Endothelial cell of umbilical vein (primary cell): Measurements from ENCODE around the gene DACT2. TPM values are rescaled to one million over a fixed set of nuclear protein-coding genes. Genes with fewer than 3 reads are reported as not detected.

Experiments used
- BruUV-seq: library from RNA; stranded (reverse); fragments of 400-500 nt; replicated peaks from 2 replicates; lab custom pipeline; 2021; lab: Mats Ljungman, UMichigan
- CTCF ChIA-PET: fragments of 300-600, 350-600 bp; sonication (Branson Sonifier 250); formaldehyde crosslinking; loops from one replicate; lab custom pipeline; 2021; ENCODE audit warnings: antibody characterized with exemption, inconsistent platforms; lab: Charles Lee
- POLR2A ChIA-PET: fragments of 300-600, 350-600 bp; sonication (Branson Sonifier 250); formaldehyde crosslinking; loops from one replicate; lab custom pipeline; 2021; ENCODE audit warnings: antibody characterized with exemption, inconsistent platforms; lab: Charles Lee
- DNase-seq: peaks from one replicate; pipeline ENCODE4 v3.0.0-alpha.2; 2011; ENCODE audit warnings: low read depth, low spot score
- FAIRE-seq: peaks from 2 replicates; lab custom pipeline; 2011; peaks lifted over from hg19 to GRCh38; lab: Jason Lieb, UNC
- H2AFZ ChIP-seq: 2 replicates; pipeline ENCODE4 v1.6.0; 2012; ENCODE audit warnings: low read depth, low read length, control low read depth, inconsistent platforms
- H3K27ac ChIP-seq: 2 replicates; pipeline ENCODE4 v1.5.1; 2011; ENCODE audit warnings: low read depth, mild to moderate bottlenecking, control low read depth, low read length, moderate library complexity; ENCODE audit not compliant: insufficient read depth
- H3K27me3 ChIP-seq, 2 experiments: 2 replicates each; pipeline versions ENCODE4 v1.6.0 to v1.6.1; 2011; ENCODE audit warnings: low read length in 2 of 2, mixed read lengths in 1 of 2; ENCODE audit not compliant: control insufficient read depth in 2 of 2, insufficient read depth in 2 of 2
- H3K36me3 ChIP-seq, 2 experiments: 2 replicates in 1 of 2; 3 replicates in 1 of 2; pipeline ENCODE4 v1.5.1; 2011; ENCODE audit warnings: low read length in 2 of 2, mild to moderate bottlenecking in 1 of 2, moderate library complexity in 1 of 2; ENCODE audit not compliant: control insufficient read depth in 2 of 2, insufficient read depth in 2 of 2; ENCODE audit errors: extremely low read depth in 1 of 2
- H3K4me1 ChIP-seq: 3 replicates; pipeline ENCODE4 v1.5.1; 2011; ENCODE audit warnings: mild to moderate bottlenecking, low read length; ENCODE audit not compliant: control insufficient read depth, insufficient read depth; ENCODE audit errors: extremely low read depth
- H3K4me2 ChIP-seq: 2 replicates; pipeline ENCODE4 v1.6.1; 2011; ENCODE audit warnings: low read length, control low read depth, mixed read lengths; ENCODE audit not compliant: insufficient read depth
- H3K4me3 ChIP-seq, 3 experiments: fragments of 200-600 bp in 1 of 3; sonication (generic), shearing (Covaris generic) in 1 of 3; replicated peaks in 1 of 3; 2 replicates each; pipeline ENCODE4 v1.5.1; 2011 to 2016; ENCODE audit warnings: control low read depth in 3 of 3, low read length in 3 of 3, mild to moderate bottlenecking in 2 of 3, inconsistent platforms in 1 of 3, low read depth in 1 of 3, moderate library complexity in 1 of 3; ENCODE audit not compliant: insufficient read depth in 1 of 3
- H3K79me2 ChIP-seq: 2 replicates; pipeline ENCODE4 v1.6.0; 2012; ENCODE audit warnings: low read length, inconsistent platforms; ENCODE audit not compliant: control insufficient read depth, insufficient read depth
- H3K9ac ChIP-seq: replicated peaks from 2 replicates; pipeline ENCODE3; 2011; ENCODE audit warnings: low read length, control low read depth; ENCODE audit not compliant: insufficient read depth; ENCODE audit errors: extremely low read depth
- H3K9me1 ChIP-seq: replicated peaks from 3 replicates; pipeline ENCODE4 v1.6.0; 2011; ENCODE audit warnings: mild to moderate bottlenecking, low read length; ENCODE audit not compliant: control insufficient read depth, insufficient read depth; ENCODE audit errors: extremely low read depth
- H3K9me3 ChIP-seq: replicated peaks from 2 replicates; pipeline ENCODE4 v1.5.1; 2012; ENCODE audit warnings: low read length, inconsistent platforms; ENCODE audit not compliant: control insufficient read depth, insufficient read depth
- H4K20me1 ChIP-seq: replicated peaks from 2 replicates; pipeline ENCODE3; 2011; ENCODE audit warnings: mild to moderate bottlenecking, low read length; ENCODE audit not compliant: control insufficient read depth, insufficient read depth; ENCODE audit errors: extremely low read depth
- CTCF ChIP-seq, 2 donors: IDR thresholded peaks; 1 replicate in 1 of 2; 2 replicates in 1 of 2; pipeline ENCODE4 v1.5.1; 2011; ENCODE audit warnings: low read length in 2 of 2, mild to moderate bottlenecking in 2 of 2, moderate library complexity in 2 of 2, control low read depth in 1 of 2, inconsistent platforms in 1 of 2, low read depth in 1 of 2; ENCODE audit not compliant: insufficient read depth in 1 of 2; ENCODE audit errors: extremely low read depth in 1 of 2
- EZH2 ChIP-seq: IDR thresholded peaks from 2 replicates; pipeline ENCODE4 v1.6.1; 2012; ENCODE audit warnings: borderline replicate concordance, low read depth, mild to moderate bottlenecking, moderate library complexity, low read length, inconsistent platforms; ENCODE audit not compliant: severe bottlenecking
- FOS ChIP-seq: IDR thresholded peaks from 2 replicates; pipeline ENCODE4 v1.6.1; 2011; ENCODE audit warnings: mild to moderate bottlenecking, low read length, moderate library complexity, borderline replicate concordance; ENCODE audit not compliant: insufficient read depth
- GATA2 ChIP-seq: IDR thresholded peaks from 2 replicates; pipeline ENCODE4 v1.7.0; 2011; ENCODE audit warnings: low read depth, mild to moderate bottlenecking, moderate library complexity, mixed read lengths, low read length; ENCODE audit not compliant: insufficient read length, insufficient read depth
- JUN ChIP-seq: IDR thresholded peaks from 2 replicates; pipeline ENCODE4 v1.6.1; 2011; ENCODE audit warnings: borderline replicate concordance, low read depth; ENCODE audit not compliant: insufficient read length, insufficient read depth
- MYC ChIP-seq: IDR thresholded peaks from one replicate; pipeline ENCODE4 v1.6.1; 2011; ENCODE audit warnings: mild to moderate bottlenecking, low read depth, low read length
- POLR2A ChIP-seq: IDR thresholded peaks from 2 replicates; pipeline ENCODE4 v1.6.1; 2012; ENCODE audit warnings: low read depth, mild to moderate bottlenecking, control low read depth, low read length
- POLR2AphosphoS5 ChIP-seq: IDR thresholded peaks from 2 replicates; pipeline ENCODE4 v1.6.1; 2012; ENCODE audit warnings: low read depth, mild to moderate bottlenecking, control low read depth, low read length, moderate library complexity; ENCODE audit not compliant: insufficient read depth
- dilution Hi-C: fragments of 300-500 bp; cut with MboI; formaldehyde crosslinking; loops from one replicate; pipeline ENCODE4 v1.15.0; 2019; ENCODE audit warnings: low sequenced_read_pairs; ENCODE audit not compliant: extremely low pct_ligation_motif_present
- intact Hi-C: fragments of 100-400 bp; cut with micrococcal nuclease; formaldehyde crosslinking; loops from one replicate; pipeline ENCODE4 v1.10.0; 2022
- polyA plus RNA-seq, 4 experiments: library from polyadenylated mRNA; depleted of rRNA in 3 of 4; stranded (reverse) in 3 of 4; unstranded in 1 of 4; fragments of >200 nt; gene quantifications; 2 replicates each; pipeline versions ENCODE4 v1.2.1 to v1.2.3, GENCODE V29; 2011 to 2012; ENCODE audit warnings: missing spikeins in 1 of 4
- total RNA-seq: library from RNA; stranded (reverse); gene quantifications from 2 replicates; pipeline ENCODE4 v1.2.3, GENCODE V29; 2021
- TF ChIP-seq, protein P1 (sequence below): IDR thresholded peaks from 2 replicates; pipeline ENCODE4 v1.6.1; 2011; ENCODE audit not compliant: insufficient read depth, insufficient read length

The DACT2 gene
- total and polyA plus RNA-seq, 2 donors (not counting 3 experiments of a cell fraction or from before 2014, with no cell fraction given) = not detected

GRCh38 chr6:168362276-168362990 is 42.9 kb upstream of the DACT2 start:
- Histone ChIP-seq H3K27ac (no peak overlapping the region), H3K36me3 (no peaks in the 10 kb centered on the region), H3K27me3 (no peaks in the 10 kb centered on the region), H3K9me1 (no peaks in the 10 kb centered on the region), H3K4me3 (no peak overlapping the region), H3K4me2 (no peak overlapping the region), H4K20me1 (no peaks in the 10 kb centered on the region), H3K4me1 (no peaks in the 10 kb centered on the region), H3K9ac (no peak overlapping the region), H3K9me3 (no peaks in the 10 kb centered on the region), H2AFZ (no peak overlapping the region), H3K79me2 (no peaks in the 10 kb centered on the region)
- dilution Hi-C loops (no loop called here), intact Hi-C loops (no loop called here)
- ChIA-PET CTCF (no interaction called here), POLR2A (no interaction called here)
- TF ChIP-seq MYC (no peak), POLR2AphosphoS5 (no peak), EZH2 (no peak), POLR2A (no peak), CTCF (IDR thresholded peaks at IDR 0.05; ENCODE audit: extremely low read depth in 1 of 2, insufficient read depth in 1 of 2, low read depth in 1 of 2, low read length in 2 of 2) (no peak), JUN (no peak), FOS (no peak), GATA2 (no peak)
- TF ChIP-seq, protein P1, sequence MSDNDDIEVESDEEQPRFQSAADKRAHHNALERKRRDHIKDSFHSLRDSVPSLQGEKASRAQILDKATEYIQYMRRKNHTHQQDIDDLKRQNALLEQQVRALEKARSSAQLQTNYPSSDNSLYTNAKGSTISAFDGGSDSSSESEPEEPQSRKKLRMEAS = no peak
- DNase-seq = no peak
- no peak for FAIRE-seq
- no TSS peak for BruUV-seq
